Liver (tissue), 9 donors: Measurements from ENCODE around the gene PABPC1L. TPM values are rescaled to one million over a fixed set of nuclear protein-coding genes. Genes with fewer than 3 reads are reported as not detected.
A peak's percentile ranks its signal among the peaks of the same experiment; 100 is the strongest.

Experiments
- DNase-seq: peaks from one replicate; pipeline ENCODE4 v3.0.0-alpha.2; 2017; ENCODE audit warnings: low spot score
- H3K27ac ChIP-seq, 2 donors: one replicate each; pipeline ENCODE4 v1.7.0; 2013; ENCODE audit warnings: inconsistent platforms in 2 of 2, low read length in 2 of 2, control low read depth in 1 of 2, low read depth in 1 of 2, mild to moderate bottlenecking in 1 of 2
- H3K27me3 ChIP-seq, 4 donors: one replicate each; pipeline versions ENCODE4 v1.6.1 to v1.7.0; 2013; ENCODE audit warnings: low read length in 3 of 4, inconsistent platforms in 1 of 4, mild to moderate bottlenecking in 1 of 4, moderate library complexity in 1 of 4; ENCODE audit not compliant: control insufficient read depth in 4 of 4, insufficient read depth in 4 of 4
- H3K36me3 ChIP-seq, 4 donors: one replicate each; pipeline versions ENCODE4 v1.6.1 to v1.7.0; 2013; ENCODE audit warnings: low read length in 3 of 4, mild to moderate bottlenecking in 3 of 4, low read depth in 1 of 4, moderate library complexity in 1 of 4; ENCODE audit not compliant: control insufficient read depth in 4 of 4, insufficient read depth in 3 of 4
- H3K4me1 ChIP-seq, 4 donors: one replicate each; pipeline versions ENCODE4 v1.6.1 to v1.7.0; 2013; ENCODE audit warnings: low read length in 3 of 4, mild to moderate bottlenecking in 3 of 4, moderate library complexity in 1 of 4; ENCODE audit not compliant: control insufficient read depth in 4 of 4, insufficient read depth in 4 of 4
- H3K4me3 ChIP-seq, 3 donors: one replicate each; pipeline versions ENCODE4 v1.6.1 to v1.7.0; 2013; ENCODE audit warnings: low read length in 3 of 3, control low read depth in 1 of 3, low read depth in 1 of 3, mild to moderate bottlenecking in 1 of 3
- H3K9ac ChIP-seq, 2 donors: one replicate each; pipeline ENCODE4 v1.7.0; 2013; ENCODE audit warnings: low read length in 2 of 2, mild to moderate bottlenecking in 2 of 2, moderate library complexity in 2 of 2, control low read depth in 1 of 2, low read depth in 1 of 2
- H3K9me3 ChIP-seq, 4 donors: one replicate each; pipeline versions ENCODE4 v1.6.1 to v1.7.0; 2013; ENCODE audit warnings: low read length in 3 of 4; ENCODE audit not compliant: control insufficient read depth in 4 of 4
- ATF3 ChIP-seq: IDR thresholded peaks from 2 replicates; pipeline ENCODE4 v1.6.1; 2016; ENCODE audit warnings: antibody characterized with exemption
- CTCF ChIP-seq: fragments of 150-350 bp; IDR thresholded peaks from 2 replicates; pipeline ENCODE4 v1.5.1; 2017; ENCODE audit warnings: improper control_type of control experiment, low read depth, low read length; ENCODE audit not compliant: missing input control
- EGR1 ChIP-seq, 2 donors: IDR thresholded peaks; 2 replicates each; pipeline ENCODE4 v1.6.1; 2016 to 2018; ENCODE audit warnings: antibody characterized with exemption in 2 of 2, low read depth in 2 of 2
- FOXA1 ChIP-seq: IDR thresholded peaks from 2 replicates; pipeline ENCODE4 v1.6.1; 2016; ENCODE audit warnings: antibody characterized with exemption
- FOXA2 ChIP-seq: IDR thresholded peaks from 2 replicates; pipeline ENCODE4 v1.6.1; 2016; ENCODE audit warnings: antibody characterized with exemption
- GABPA ChIP-seq, 2 donors: IDR thresholded peaks in 1 of 2; conservative IDR thresholded peaks in 1 of 2; 2 replicates each; pipeline ENCODE4 v1.6.1; 2016; ENCODE audit warnings: antibody characterized with exemption in 2 of 2, mild to moderate bottlenecking in 1 of 2, moderate library complexity in 1 of 2
- HNF4A ChIP-seq, 2 donors: conservative IDR thresholded peaks; 2 replicates each; pipeline ENCODE4 v1.6.1; 2016; ENCODE audit warnings: antibody characterized with exemption in 2 of 2, mild to moderate bottlenecking in 2 of 2
- HNF4G ChIP-seq: IDR thresholded peaks from 2 replicates; pipeline ENCODE4 v1.6.1; 2016; ENCODE audit warnings: antibody characterized with exemption
- JUND ChIP-seq, 2 donors: IDR thresholded peaks; 2 replicates each; pipeline ENCODE4 v1.6.1; 2016; ENCODE audit warnings: antibody characterized with exemption in 2 of 2
- MAX ChIP-seq: IDR thresholded peaks from 2 replicates; pipeline ENCODE4 v1.6.1; 2016; ENCODE audit warnings: antibody characterized with exemption
- NR2F2 ChIP-seq: IDR thresholded peaks from 2 replicates; pipeline ENCODE4 v1.6.1; 2016; ENCODE audit warnings: antibody characterized with exemption
- RAD21 ChIP-seq, 2 donors: IDR thresholded peaks; 2 replicates each; pipeline ENCODE4 v1.6.1; 2016; ENCODE audit warnings: antibody characterized with exemption in 2 of 2, mild to moderate bottlenecking in 2 of 2
- REST ChIP-seq: IDR thresholded peaks from 2 replicates; pipeline ENCODE4 v1.6.1; 2016; ENCODE audit warnings: antibody characterized with exemption, mild to moderate bottlenecking
- RXRA ChIP-seq, 2 donors: IDR thresholded peaks; 2 replicates each; pipeline ENCODE4 v1.6.1; 2017 to 2018; ENCODE audit warnings: antibody characterized with exemption in 2 of 2, mild to moderate bottlenecking in 1 of 2
- SP1 ChIP-seq: IDR thresholded peaks from 2 replicates; pipeline ENCODE4 v1.6.1; 2018; ENCODE audit warnings: antibody characterized with exemption, mild to moderate bottlenecking
- TAF1 ChIP-seq: conservative IDR thresholded peaks from 2 replicates; pipeline ENCODE4 v1.6.1; 2016; ENCODE audit warnings: antibody characterized with exemption, mild to moderate bottlenecking
- YY1 ChIP-seq: IDR thresholded peaks from 2 replicates; pipeline ENCODE4 v1.6.1; 2016; ENCODE audit warnings: antibody characterized with exemption, mild to moderate bottlenecking
- ZBTB33 ChIP-seq: IDR thresholded peaks from 2 replicates; pipeline ENCODE4 v1.6.1; 2016; ENCODE audit warnings: antibody characterized with exemption
- WGBS: extraction: QIAGEN DNeasy Blood & Tissue Kit; methylation state at CpG from one replicate; pipeline ENCODE4 v1.1.7; 2013; 5-methylcytosine and 5-hydroxymethylcytosine counted together
- polyA plus RNA-seq, 2 donors: library from polyadenylated mRNA; stranded (reverse) in 1 of 2; unstranded in 1 of 2; fragments of 200-250 nt in 1 of 2; fragments of >200 nt in 1 of 2; fragmentation: Nextera tagmentation in 1 of 2; extraction: Ambion mirVana in 1 of 2; gene quantifications; one replicate each; pipeline versions ENCODE4 v1.2.1 to v1.2.3, GENCODE V29; 2013 to 2015
- total RNA-seq, 2 donors: library from RNA; depleted of rRNA; stranded (reverse); fragments of >200 nt; gene quantifications; one replicate each; pipeline ENCODE4 v1.2.3, GENCODE V29; 2014
- donor health status: healthy.
- donor health status: healthy.
- donor health status: healthy.
- donor health status: healthy.
- donor health status: healthy.

Gene PABPC1L
- total and polyA plus RNA-seq, 4 donors: 4.7 to 21.0 (median 10.9) TPM

GRCh38 chr20:44894959-44895358, 14.9 kb upstream of the PABPC1L start:
- TF ChIP-seq RAD21 (IDR thresholded peaks at IDR 0.05) (no peak), FOXA2 (no peak), NR2F2 (no peak)
- Histone ChIP-seq H3K9me3 (no peaks in the 10 kb centered on the region), H3K27me3 (no peaks in the 10 kb centered on the region), H3K4me1 (peaks cover 5 to 20% (median 10%) of the 10 kb centered on the region in 4 donors), H3K9ac (no peak overlapping the region), H3K4me3 (no peak overlapping the region), H3K27ac (no peak overlapping the region), H3K36me3 (no peaks in the 10 kb centered on the region)
- DNase-seq: no peak
- WGBS: 69% methylated on average over 2 of the region's 2 CpGs

- Histone ChIP-seq H3K4me1 (peaks cover 5 to 20% (median 9%) of the 10 kb centered on the region in 4 donors), H3K9ac (no peak overlapping the region), H3K27me3 (no peaks in the 10 kb centered on the region), H3K36me3 (peaks cover 1 to 4% (median 2%) of the 10 kb centered on the region in 4 donors), H3K9me3 (no peaks in the 10 kb centered on the region), H3K27ac (peak overlapping the region; percentile 29 to 61), H3K4me3 (no peak overlapping the region)
- 71% methylated on average over 1 of the region's 1 CpG for WGBS
- no peak for DNase-seq
- TF ChIP-seq REST (no peak), SP1 (peak; percentile 13)
Observed at GRCh38 chr20:44896583-44896982, 13.3 kb upstream of the PABPC1L start.

GRCh38 chr20:44897133-44897532, 12.7 kb upstream of the PABPC1L start:
- peaks cover 3 to 8% (median 7%) of the 10 kb centered on the region in 4 donors for H3K36me3 ChIP-seq
- 77% methylated on average over 1 of the region's 1 CpG for WGBS
- no peaks in the 10 kb centered on the region for H3K27me3 ChIP-seq
- H3K4me1 ChIP-seq: peaks cover 5 to 20% (median 9%) of the 10 kb centered on the region in 4 donors
- no peak overlapping the region for H3K9ac ChIP-seq
- peak overlapping the region; percentile 17 to 49 for H3K27ac ChIP-seq
- no peak for DNase-seq
- H3K4me3 ChIP-seq: no peak overlapping the region
- no peaks in the 10 kb centered on the region for H3K9me3 ChIP-seq
- TF ChIP-seq YY1: no peak
- TF ChIP-seq HNF4G: no peak
- no peak for TF ChIP-seq REST
- TF ChIP-seq SP1: no peak
- no peak for TF ChIP-seq RAD21 (IDR thresholded peaks at IDR 0.05)
- no peak for TF ChIP-seq RXRA (IDR thresholded peaks at IDR 0.05)
- TF ChIP-seq CTCF: no peak
- no peak for TF ChIP-seq JUND (IDR thresholded peaks at IDR 0.05)
- TF ChIP-seq EGR1 (IDR thresholded peaks at IDR 0.05; ENCODE audit: low read depth in 2 of 2): no peak
- no peak for TF ChIP-seq FOXA1
- TF ChIP-seq HNF4A (conservative IDR thresholded peaks at IDR 0.05): no peak
- no peak for TF ChIP-seq GABPA (IDR thresholded peaks at IDR 0.05 in 1 of 2, conservative IDR thresholded peaks at IDR 0.05 in 1 of 2)
- TF ChIP-seq FOXA2: no peak
- TF ChIP-seq MAX: no peak
- no peak for TF ChIP-seq TAF1
- TF ChIP-seq ATF3: no peak
- no peak for TF ChIP-seq ZBTB33
